ENCODE measurements around the gene PLK3.
"Not testable (repeated sequence)": the region's sequence is repeated elsewhere in the genome, so short reads cannot be mapped to it uniquely, and the experiment has no call there.

Gene PLK3

GRCh38 chr1:44827197-44828002, 27.2 kb downstream of the PLK3 start:
- in situ Hi-C loops (cut with MboI; ENCODE audit: low sequenced_read_pairs): no loop called here

GRCh38 chr1:44828003-44828651, 27.9 kb downstream of the PLK3 start:
- in situ Hi-C loops (cut with MboI; ENCODE audit: low sequenced_read_pairs): no loop called here

- in situ Hi-C loops (cut with MboI; ENCODE audit: low sequenced_read_pairs): no loop called here
Measured at GRCh38 chr1:44828841-44829440, 28.8 kb downstream of the PLK3 start.

- in situ Hi-C loops (cut with MboI; ENCODE audit: low sequenced_read_pairs): no loop called here
Measured at GRCh38 chr1:44829506-44830384, 29.6 kb downstream of the PLK3 start.

- in situ Hi-C loops (cut with MboI; ENCODE audit: low sequenced_read_pairs): no loop called here
Measured at GRCh38 chr1:44830900-44831304, 30.7 kb downstream of the PLK3 start.

GRCh38 chr1:44831516-44831915, 31.3 kb downstream of the PLK3 start:
- in situ Hi-C loops (cut with MboI; ENCODE audit: low sequenced_read_pairs): no loop called here

GRCh38 chr1:44832056-44832705, 32.0 kb downstream of the PLK3 start:
- in situ Hi-C loops (cut with MboI; ENCODE audit: low sequenced_read_pairs): no loop called here

- in situ Hi-C loops (cut with MboI; ENCODE audit: low sequenced_read_pairs): no loop called here
Measured at GRCh38 chr1:44834328-44834727, 34.2 kb downstream of the PLK3 start.

GRCh38 chr1:44835738-44836675, 35.8 kb downstream of the PLK3 start:
- in situ Hi-C loops (cut with MboI; ENCODE audit: low sequenced_read_pairs): no loop called here

- in situ Hi-C loops (cut with MboI; ENCODE audit: low sequenced_read_pairs): not testable (repeated sequence)
Measured at GRCh38 chr1:44838294-44838693, 38.1 kb downstream of the PLK3 start.

- in situ Hi-C loops (cut with MboI; ENCODE audit: low sequenced_read_pairs): no loop called here
Measured at GRCh38 chr1:44839576-44839975, 39.4 kb downstream of the PLK3 start.

- in situ Hi-C loops (cut with MboI; ENCODE audit: low sequenced_read_pairs): no loop called here
Measured at GRCh38 chr1:44842486-44842861, 42.3 kb downstream of the PLK3 start.

- in situ Hi-C loops (cut with MboI; ENCODE audit: low sequenced_read_pairs): no loop called here
Measured at GRCh38 chr1:44842862-44843655, 42.9 kb downstream of the PLK3 start, which contains the start of gene PTCH2. PTCH2 (minus strand) TSS chr1:44843253; CDS start chr1:44842932, 321 bp downstream.

GRCh38 chr1:44846985-44847384, 46.8 kb downstream of the PLK3 start:
- in situ Hi-C loops (cut with MboI; ENCODE audit: low sequenced_read_pairs): no loop called here

- in situ Hi-C loops (cut with MboI; ENCODE audit: low sequenced_read_pairs): no loop called here
Measured at GRCh38 chr1:44847845-44848244, 47.7 kb downstream of the PLK3 start.

- in situ Hi-C loops (cut with MboI; ENCODE audit: low sequenced_read_pairs): no loop called here
Measured at GRCh38 chr1:44848456-44849181, 48.4 kb downstream of the PLK3 start.

GRCh38 chr1:44849575-44850132, 49.5 kb downstream of the PLK3 start:
- in situ Hi-C loops (cut with MboI; ENCODE audit: low sequenced_read_pairs): no loop called here

GRCh38 chr1:44851308-44851707, 51.1 kb downstream of the PLK3 start:
- in situ Hi-C loops (cut with MboI; ENCODE audit: low sequenced_read_pairs): no loop called here
